ENCODE results near the gene BLTP3A.

DNA sequence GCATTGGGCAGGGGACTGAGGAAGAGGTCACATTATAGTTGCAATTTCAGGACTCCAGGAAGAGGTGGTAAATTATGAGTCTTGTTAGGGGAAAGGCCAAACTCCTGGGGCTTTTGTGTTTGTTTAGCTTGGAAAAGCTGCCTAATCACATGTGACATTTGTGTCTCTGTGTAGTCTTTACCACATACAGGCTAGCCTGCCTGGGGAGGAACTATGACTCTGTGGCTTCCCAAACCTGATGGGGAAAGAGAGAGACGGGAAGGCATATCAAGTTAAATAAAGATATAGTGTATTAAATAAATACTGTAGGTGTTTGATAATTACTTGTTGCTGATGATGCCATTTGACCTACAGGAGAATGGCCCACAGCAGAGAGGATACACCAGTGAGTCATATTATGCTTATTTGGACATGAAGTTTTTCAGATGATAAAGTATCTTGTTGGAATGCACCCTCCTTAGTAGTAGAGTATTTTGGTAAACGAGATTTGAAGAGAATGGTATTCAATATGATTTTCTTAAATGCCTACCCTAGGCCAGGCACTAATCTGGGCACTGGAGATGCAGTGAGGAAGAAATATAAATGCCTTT is 4.0 kb downstream of the BLTP3A start:
- TF ChIP-seq, protein P1, sequence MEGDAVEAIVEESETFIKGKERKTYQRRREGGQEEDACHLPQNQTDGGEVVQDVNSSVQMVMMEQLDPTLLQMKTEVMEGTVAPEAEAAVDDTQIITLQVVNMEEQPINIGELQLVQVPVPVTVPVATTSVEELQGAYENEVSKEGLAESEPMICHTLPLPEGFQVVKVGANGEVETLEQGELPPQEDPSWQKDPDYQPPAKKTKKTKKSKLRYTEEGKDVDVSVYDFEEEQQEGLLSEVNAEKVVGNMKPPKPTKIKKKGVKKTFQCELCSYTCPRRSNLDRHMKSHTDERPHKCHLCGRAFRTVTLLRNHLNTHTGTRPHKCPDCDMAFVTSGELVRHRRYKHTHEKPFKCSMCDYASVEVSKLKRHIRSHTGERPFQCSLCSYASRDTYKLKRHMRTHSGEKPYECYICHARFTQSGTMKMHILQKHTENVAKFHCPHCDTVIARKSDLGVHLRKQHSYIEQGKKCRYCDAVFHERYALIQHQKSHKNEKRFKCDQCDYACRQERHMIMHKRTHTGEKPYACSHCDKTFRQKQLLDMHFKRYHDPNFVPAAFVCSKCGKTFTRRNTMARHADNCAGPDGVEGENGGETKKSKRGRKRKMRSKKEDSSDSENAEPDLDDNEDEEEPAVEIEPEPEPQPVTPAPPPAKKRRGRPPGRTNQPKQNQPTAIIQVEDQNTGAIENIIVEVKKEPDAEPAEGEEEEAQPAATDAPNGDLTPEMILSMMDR (IDR thresholded peaks at IDR 0.05), result no peak
- no peak for TF ChIP-seq POLR2A (IDR thresholded peaks at IDR 0.05)
